K562 (cell line): ENCODE results near the gene AGPAT4. TPM values are rescaled to one million over a fixed set of nuclear protein-coding genes. Genes with fewer than 3 reads are reported as not detected.

Experiments
- E4F1 ChIP-seq: fragments of 250-450 bp; sonication (Bioruptor Pico); IDR thresholded peaks from 2 replicates; pipeline ENCODE4 v1.5.0; 2021; ENCODE audit warnings: mild to moderate bottlenecking, borderline replicate concordance
- ETS2 ChIP-seq: IDR thresholded peaks from 2 replicates; pipeline ENCODE4 v1.6.1; 2016; ENCODE audit warnings: borderline replicate concordance, missing genetic modification characterization, mild to moderate bottlenecking, moderate library complexity, missing compliant biosample characterization; ENCODE audit not compliant: poor library complexity, severe bottlenecking
- GATAD2A ChIP-seq: fragments of 450-650 bp; IDR thresholded peaks from 2 replicates; pipeline ENCODE4 v1.6.1; 2017
- MAFK ChIP-seq: IDR thresholded peaks from 2 replicates; pipeline ENCODE4 v1.6.1; 2011; ENCODE audit warnings: low read length, improper control_type of control experiment
- MYNN ChIP-seq, 2 experiments: sonication (generic); formaldehyde crosslinking in 1 of 2; IDR thresholded peaks; 2 replicates each; pipeline versions ENCODE4 v1.5.0 to v1.6.1; 2016 to 2020; ENCODE audit warnings: antibody characterized with exemption in 1 of 2, missing genetic modification reagents in 1 of 2
- POLR2AphosphoS2 ChIP-seq: IDR thresholded peaks from 2 replicates; pipeline ENCODE4 v1.6.1; 2012; ENCODE audit warnings: low read length, improper control_type of control experiment
- PTTG1 ChIP-seq: fragments of 450-650 bp; IDR thresholded peaks from 2 replicates; pipeline ENCODE4 v1.6.1; 2016; ENCODE audit warnings: low read depth, mild to moderate bottlenecking, missing genetic modification characterization, missing compliant biosample characterization
- RFX7 ChIP-seq: fragments of 250-450 bp; sonication (Bioruptor Pico); IDR thresholded peaks from 2 replicates; pipeline ENCODE4 v1.5.1; 2021; ENCODE audit warnings: mild to moderate bottlenecking
- SIN3B ChIP-seq: fragments of 450-650 bp; IDR thresholded peaks from 2 replicates; pipeline ENCODE4 v1.6.1; 2017; ENCODE audit warnings: low read depth, mild to moderate bottlenecking, moderate library complexity
- SP1 ChIP-seq: sonication (generic); formaldehyde crosslinking; IDR thresholded peaks from 2 replicates; pipeline ENCODE4 v1.8.1; 2022; ENCODE audit warnings: mild to moderate bottlenecking, missing genetic modification reagents
- TFE3 ChIP-seq: fragments of 450-650 bp; formaldehyde crosslinking; IDR thresholded peaks from 2 replicates; pipeline ENCODE4 v1.4.0; 2020; ENCODE audit warnings: mild to moderate bottlenecking, mixed read lengths
- ZNF140 ChIP-seq: fragments of 250-450 bp; sonication (Bioruptor Pico); IDR thresholded peaks from 2 replicates; pipeline ENCODE4 v1.8.0; 2021; ENCODE audit warnings: moderate library complexity, mild to moderate bottlenecking, inconsistent platforms
- ZNF583 ChIP-seq: fragments of 250-450 bp; sonication (Bioruptor Pico); IDR thresholded peaks from 2 replicates; pipeline ENCODE4 v1.4.0; 2020
- ZNF696 ChIP-seq: fragments of 250-450 bp; sonication (Bioruptor Pico); conservative IDR thresholded peaks from 2 replicates; pipeline ENCODE4 v1.4.0; 2020; ENCODE audit warnings: mild to moderate bottlenecking, moderate library complexity
- polyA plus RNA-seq, 8 experiments: library from polyadenylated mRNA; depleted of rRNA in 4 of 8; stranded (reverse) in 5 of 8; unstranded in 3 of 8; fragments of >200 nt; fragmentation: Nextera tagmentation in 2 of 8; fragmentation: Illumina TruSeq in 1 of 8; extraction: Ambion mirVana in 2 of 8; extraction: Trizol in 1 of 8; gene quantifications; 2 replicates each; pipeline versions ENCODE4 v1.2.1 to v1.2.3, GENCODE V29; 2011 to 2014; ENCODE audit warnings: inconsistent platforms in 1 of 8, missing spikeins in 1 of 8
- total RNA-seq, 7 experiments: library from RNA; depleted of rRNA in 6 of 7; stranded (reverse); fragments of >200 nt in 6 of 7; fragmentation: Illumina TruSeq in 2 of 7; extraction: Trizol in 2 of 7; gene quantifications; 2 replicates each; pipeline versions ENCODE4 v1.2.1 to v1.2.3, GENCODE V29; 2011 to 2021; ENCODE audit warnings: low replicate concordance in 1 of 7
- TF ChIP-seq, protein P1 (sequence below): fragments of 250-450 bp; sonication (Bioruptor Pico); IDR thresholded peaks from 2 replicates; pipeline ENCODE4 v1.8.0; 2021; ENCODE audit warnings: moderate library complexity, mild to moderate bottlenecking, inconsistent platforms
- TF ChIP-seq, protein P2 (sequence below): fragments of 450-650 bp; IDR thresholded peaks from 2 replicates; pipeline ENCODE4 v1.6.1; 2016; ENCODE audit warnings: missing biosample characterization, missing genetic modification characterization
- TF ChIP-seq, protein P3 (sequence below): fragments of 250-450 bp; sonication (Bioruptor Pico); IDR thresholded peaks from 2 replicates; pipeline ENCODE4 v1.5.0; 2020; ENCODE audit warnings: mild to moderate bottlenecking
- TF ChIP-seq, protein P4 (sequence below), 2 experiments: fragments of 200-800 bp in 1 of 2; sonication (Bioruptor generic) in 1 of 2; sonication (generic) in 1 of 2; formaldehyde crosslinking in 1 of 2; IDR thresholded peaks in 1 of 2; conservative IDR thresholded peaks in 1 of 2; 2 replicates each; pipeline versions ENCODE4 v1.5.0 to v1.6.1; 2016 to 2020; ENCODE audit warnings: missing compliant biosample characterization in 1 of 2, missing genetic modification characterization in 1 of 2, missing genetic modification reagents in 1 of 2

Gene AGPAT4
- total and polyA plus RNA-seq, 9 of the 15 experiments (the other 6 are each of a cell fraction or from before 2014, with no cell fraction given) = 2.2 to 15.0 (median 5.7) TPM

- TF ChIP-seq, protein P1, sequence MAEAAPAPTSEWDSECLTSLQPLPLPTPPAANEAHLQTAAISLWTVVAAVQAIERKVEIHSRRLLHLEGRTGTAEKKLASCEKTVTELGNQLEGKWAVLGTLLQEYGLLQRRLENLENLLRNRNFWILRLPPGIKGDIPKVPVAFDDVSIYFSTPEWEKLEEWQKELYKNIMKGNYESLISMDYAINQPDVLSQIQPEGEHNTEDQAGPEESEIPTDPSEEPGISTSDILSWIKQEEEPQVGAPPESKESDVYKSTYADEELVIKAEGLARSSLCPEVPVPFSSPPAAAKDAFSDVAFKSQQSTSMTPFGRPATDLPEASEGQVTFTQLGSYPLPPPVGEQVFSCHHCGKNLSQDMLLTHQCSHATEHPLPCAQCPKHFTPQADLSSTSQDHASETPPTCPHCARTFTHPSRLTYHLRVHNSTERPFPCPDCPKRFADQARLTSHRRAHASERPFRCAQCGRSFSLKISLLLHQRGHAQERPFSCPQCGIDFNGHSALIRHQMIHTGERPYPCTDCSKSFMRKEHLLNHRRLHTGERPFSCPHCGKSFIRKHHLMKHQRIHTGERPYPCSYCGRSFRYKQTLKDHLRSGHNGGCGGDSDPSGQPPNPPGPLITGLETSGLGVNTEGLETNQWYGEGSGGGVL (CRISPR knock-in tag) = peak; percentile 79
- TF ChIP-seq, protein P2, sequence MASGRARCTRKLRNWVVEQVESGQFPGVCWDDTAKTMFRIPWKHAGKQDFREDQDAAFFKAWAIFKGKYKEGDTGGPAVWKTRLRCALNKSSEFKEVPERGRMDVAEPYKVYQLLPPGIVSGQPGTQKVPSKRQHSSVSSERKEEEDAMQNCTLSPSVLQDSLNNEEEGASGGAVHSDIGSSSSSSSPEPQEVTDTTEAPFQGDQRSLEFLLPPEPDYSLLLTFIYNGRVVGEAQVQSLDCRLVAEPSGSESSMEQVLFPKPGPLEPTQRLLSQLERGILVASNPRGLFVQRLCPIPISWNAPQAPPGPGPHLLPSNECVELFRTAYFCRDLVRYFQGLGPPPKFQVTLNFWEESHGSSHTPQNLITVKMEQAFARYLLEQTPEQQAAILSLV = peak; percentile 93
- TF ChIP-seq ZNF696 (CRISPR knock-in tag) = peak; percentile 79; the same call in 1 of the 2 replicates
- TF ChIP-seq ZNF583 = peak; percentile 95
- no peak for TF ChIP-seq SIN3B
- TF ChIP-seq, protein P3, sequence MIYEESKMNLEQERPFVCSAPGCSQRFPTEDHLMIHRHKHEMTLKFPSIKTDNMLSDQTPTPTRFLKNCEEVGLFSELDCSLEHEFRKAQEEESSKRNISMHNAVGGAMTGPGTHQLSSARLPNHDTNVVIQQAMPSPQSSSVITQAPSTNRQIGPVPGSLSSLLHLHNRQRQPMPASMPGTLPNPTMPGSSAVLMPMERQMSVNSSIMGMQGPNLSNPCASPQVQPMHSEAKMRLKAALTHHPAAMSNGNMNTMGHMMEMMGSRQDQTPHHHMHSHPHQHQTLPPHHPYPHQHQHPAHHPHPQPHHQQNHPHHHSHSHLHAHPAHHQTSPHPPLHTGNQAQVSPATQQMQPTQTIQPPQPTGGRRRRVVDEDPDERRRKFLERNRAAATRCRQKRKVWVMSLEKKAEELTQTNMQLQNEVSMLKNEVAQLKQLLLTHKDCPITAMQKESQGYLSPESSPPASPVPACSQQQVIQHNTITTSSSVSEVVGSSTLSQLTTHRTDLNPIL (CRISPR knock-in tag) = 0 out of 2 replicates have a peak, but pooled peaks have one; percentile 30
- peak; percentile 95 for TF ChIP-seq ZNF140 (CRISPR knock-in tag)
- no peak for TF ChIP-seq MAFK
- no peak; the same call in 1 of the 2 replicates for TF ChIP-seq RFX7 (CRISPR knock-in tag)
- TF ChIP-seq, protein P4, sequence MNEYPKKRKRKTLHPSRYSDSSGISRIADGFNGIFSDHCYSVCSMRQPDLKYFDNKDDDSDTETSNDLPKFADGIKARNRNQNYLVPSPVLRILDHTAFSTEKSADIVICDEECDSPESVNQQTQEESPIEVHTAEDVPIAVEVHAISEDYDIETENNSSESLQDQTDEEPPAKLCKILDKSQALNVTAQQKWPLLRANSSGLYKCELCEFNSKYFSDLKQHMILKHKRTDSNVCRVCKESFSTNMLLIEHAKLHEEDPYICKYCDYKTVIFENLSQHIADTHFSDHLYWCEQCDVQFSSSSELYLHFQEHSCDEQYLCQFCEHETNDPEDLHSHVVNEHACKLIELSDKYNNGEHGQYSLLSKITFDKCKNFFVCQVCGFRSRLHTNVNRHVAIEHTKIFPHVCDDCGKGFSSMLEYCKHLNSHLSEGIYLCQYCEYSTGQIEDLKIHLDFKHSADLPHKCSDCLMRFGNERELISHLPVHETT (CRISPR knock-in tag; conservative IDR thresholded peaks at IDR 0.05 in 1 of 2, IDR thresholded peaks at IDR 0.05 in 1 of 2) = peak in 1 of 2 experiments; percentile 87; a peak in 2 of 4 replicates
- TF ChIP-seq ETS2 = no peak
- TF ChIP-seq SP1 (CRISPR knock-in tag) = no peak
- TF ChIP-seq TFE3 (CRISPR knock-in tag) = peak; percentile 19; the same call in 1 of the 2 replicates
- peak; percentile 97 for TF ChIP-seq PTTG1 (tag)
- TF ChIP-seq MYNN (IDR thresholded peaks at IDR 0.05) = no peak
- TF ChIP-seq MYNN (CRISPR knock-in tag; IDR thresholded peaks at IDR 0.05) = no peak
- TF ChIP-seq POLR2AphosphoS2 = no peak
- TF ChIP-seq GATAD2A = 0 out of 2 replicates have a peak, but pooled peaks have one; percentile 49
- TF ChIP-seq E4F1 (CRISPR knock-in tag) = no peak
Observed at GRCh38 chr6:161210857-161211256, 63.0 kb downstream of the AGPAT4 start (continued).
